Neural progenitor cell (in vitro differentiated cells): ENCODE data around the gene USP19. TPM values are rescaled to one million over a fixed set of nuclear protein-coding genes. Genes with fewer than 3 reads are reported as not detected.

Source experiments
- DNase-seq: peaks from one replicate; pipeline ENCODE4 v3.0.0-alpha.2; 2016; ENCODE audit warnings: low spot score
- H2AFZ ChIP-seq: fragments of 200-600 bp; sonication (generic); replicated peaks from 2 replicates; pipeline ENCODE4 v1.6.1; 2016; ENCODE audit warnings: antibody characterized with exemption
- H3F3A ChIP-seq: fragments of 200-600 bp; sonication (generic); 2 replicates; pipeline ENCODE4 v1.6.1; 2016; ENCODE audit warnings: antibody characterized with exemption, low read depth
- H3K27ac ChIP-seq: fragments of 200-600 bp; sonication (generic); 2 replicates; pipeline ENCODE4 v1.5.1; 2016; ENCODE audit warnings: mild to moderate bottlenecking
- H3K27me3 ChIP-seq: fragments of 200-600 bp; sonication (generic); 2 replicates; pipeline ENCODE4 v1.6.1; 2016; ENCODE audit warnings: mild to moderate bottlenecking, moderate library complexity
- H3K36me3 ChIP-seq: fragments of 200-600 bp; sonication (generic); 2 replicates; pipeline ENCODE4 v1.5.1; 2016
- H3K4me1 ChIP-seq: fragments of 200-600 bp; sonication (generic); 2 replicates; pipeline ENCODE4 v1.6.1; 2016; ENCODE audit warnings: mixed run types
- H3K4me2 ChIP-seq: fragments of 200-600 bp; sonication (generic); 2 replicates; pipeline ENCODE4 v1.6.1; 2016
- H3K4me3 ChIP-seq: fragments of 200-600 bp; sonication (generic); 2 replicates; pipeline ENCODE4 v1.5.1; 2016
- H3K79me2 ChIP-seq: fragments of 200-600 bp; sonication (generic); 2 replicates; pipeline ENCODE4 v1.6.1; 2016; ENCODE audit warnings: low read depth
- H3K9ac ChIP-seq: fragments of 200-600 bp; sonication (generic); 2 replicates; pipeline ENCODE4 v1.6.1; 2016
- H3K9me3 ChIP-seq: fragments of 200-600 bp; sonication (generic); 2 replicates; pipeline ENCODE4 v1.5.1; 2016; ENCODE audit warnings: low read depth
- H4K20me1 ChIP-seq: fragments of 200-600 bp; sonication (generic); 2 replicates; pipeline ENCODE4 v1.6.1; 2016; ENCODE audit warnings: low read depth
- H3K27ac Mint-ChIP-seq: 3 replicates; pipeline ENCODE4 v1.8.0; 2021; ENCODE audit warnings: mixed read lengths
- H3K27me3 Mint-ChIP-seq: 2 replicates; pipeline ENCODE4 v1.8.0; 2022; ENCODE audit warnings: low read depth, mild to moderate bottlenecking, inconsistent platforms, moderate library complexity, mixed read lengths; ENCODE audit not compliant: insufficient read depth
- H3K36me3 Mint-ChIP-seq: 3 replicates; pipeline ENCODE4 v1.8.0; 2021; ENCODE audit warnings: mixed read lengths
- H3K4me1 Mint-ChIP-seq: 3 replicates; pipeline ENCODE4 v1.8.0; 2021; ENCODE audit warnings: mixed read lengths
- H3K4me3 Mint-ChIP-seq: 3 replicates; pipeline ENCODE4 v1.8.0; 2021; ENCODE audit warnings: mild to moderate bottlenecking, moderate library complexity, mixed read lengths
- H3K9me3 Mint-ChIP-seq: 3 replicates; pipeline ENCODE4 v1.8.0; 2020; ENCODE audit warnings: mixed read lengths
- CTCF ChIP-seq: fragments of 200-600 bp; sonication (generic); IDR thresholded peaks from 2 replicates; pipeline ENCODE4 v1.5.1; 2017; ENCODE audit warnings: antibody characterized with exemption, mild to moderate bottlenecking
- EZH2 ChIP-seq: fragments of 200-600 bp; sonication (generic); IDR thresholded peaks from 2 replicates; pipeline ENCODE4 v1.6.1; 2017; ENCODE audit warnings: antibody characterized with exemption, mild to moderate bottlenecking, moderate library complexity
- EZH2phosphoT487 ChIP-seq: fragments of 200-600 bp; sonication (generic); IDR thresholded peaks from 2 replicates; pipeline ENCODE4 v1.6.1; 2017; ENCODE audit warnings: antibody characterized with exemption
- total RNA-seq: library from RNA; depleted of rRNA; stranded (reverse); fragments of >200 nt; gene quantifications from 2 replicates; pipeline ENCODE4 v1.2.3, GENCODE V29; 2015; ENCODE audit warnings: low replicate concordance

USP19 gene
- total RNA-seq, 1 donor from 2014 or later, result 36.0 TPM

- DNase-seq, result no peak
- Histone ChIP-seq H3K27me3 (no peaks in the 10 kb centered on the region), H3K79me2 (peaks cover 10% of the 10 kb centered on the region), H3K4me3 (no peak overlapping the region), H3K4me2 (no peak overlapping the region), H3K9me3 (no peaks in the 10 kb centered on the region), H4K20me1 (no peaks in the 10 kb centered on the region), H3F3A (peaks cover 20% of the 10 kb centered on the region), H3K27ac (no peak overlapping the region), H3K9ac (no peak overlapping the region), H2AFZ (no peak overlapping the region), H3K4me1 (no peaks in the 10 kb centered on the region), H3K36me3 (no peaks in the 10 kb centered on the region)
- no peak overlapping the region for H3K27ac Mint-ChIP-seq
- peaks cover 2% of the 10 kb centered on the region for H3K27me3 Mint-ChIP-seq
- H3K4me3 Mint-ChIP-seq, result no peak overlapping the region
- H3K4me1 Mint-ChIP-seq, result peaks cover 4% of the 10 kb centered on the region
- H3K9me3 Mint-ChIP-seq, result no peaks in the 10 kb centered on the region
- no peak for TF ChIP-seq EZH2
- TF ChIP-seq EZH2phosphoT487, result no peak
- no peak for TF ChIP-seq CTCF
- peaks cover 3% of the 10 kb centered on the region for H3K36me3 Mint-ChIP-seq
These were observed 3.6 kb upstream of the USP19 start for GRCh38 chr3:49124203-49124602.

- no peak overlapping the region for H3K4me3 ChIP-seq
- no peak overlapping the region for H3K27ac Mint-ChIP-seq
- H3K27me3 ChIP-seq, result no peaks in the 10 kb centered on the region
- no peaks in the 10 kb centered on the region for H3K4me1 ChIP-seq
- peaks cover 20% of the 10 kb centered on the region for H3F3A ChIP-seq
- H3K79me2 ChIP-seq, result peaks cover 16% of the 10 kb centered on the region
- no peaks in the 10 kb centered on the region for H3K9me3 Mint-ChIP-seq
- no peak overlapping the region for H3K27ac ChIP-seq
- H3K9me3 ChIP-seq, result no peaks in the 10 kb centered on the region
- no peak for DNase-seq
- H3K4me2 ChIP-seq, result no peak overlapping the region
- H3K27me3 Mint-ChIP-seq, result peaks cover 2% of the 10 kb centered on the region
- H3K4me1 Mint-ChIP-seq, result peaks cover 4% of the 10 kb centered on the region
- H3K4me3 Mint-ChIP-seq, result no peak overlapping the region
- H4K20me1 ChIP-seq, result no peaks in the 10 kb centered on the region
- no peak for TF ChIP-seq EZH2
- no peak for TF ChIP-seq CTCF
- TF ChIP-seq EZH2phosphoT487, result no peak
- no peaks in the 10 kb centered on the region for H3K36me3 ChIP-seq
- H2AFZ ChIP-seq, result no peak overlapping the region
- H3K36me3 Mint-ChIP-seq, result peaks cover 2% of the 10 kb centered on the region
- no peak overlapping the region for H3K9ac ChIP-seq
These were observed 3.1 kb upstream of the USP19 start for GRCh38 chr3:49123687-49124086.

GRCh38 chr3:49122886-49123545 is 2.4 kb upstream of the USP19 start:
- Histone ChIP-seq H3K4me1 (no peaks in the 10 kb centered on the region), H4K20me1 (no peaks in the 10 kb centered on the region), H3K27me3 (no peaks in the 10 kb centered on the region), H3F3A (peaks cover 20% of the 10 kb centered on the region), H2AFZ (no peak overlapping the region), H3K4me3 (no peak overlapping the region), H3K79me2 (peaks cover 18% of the 10 kb centered on the region), H3K9ac (no peak overlapping the region), H3K36me3 (no peaks in the 10 kb centered on the region), H3K9me3 (no peaks in the 10 kb centered on the region), H3K27ac (no peak overlapping the region), H3K4me2 (no peak overlapping the region)
- H3K27ac Mint-ChIP-seq, result no peak overlapping the region
- peaks cover 2% of the 10 kb centered on the region for H3K27me3 Mint-ChIP-seq
- H3K36me3 Mint-ChIP-seq, result peaks cover 2% of the 10 kb centered on the region
- H3K4me1 Mint-ChIP-seq, result peaks cover 4% of the 10 kb centered on the region
- H3K4me3 Mint-ChIP-seq, result no peak overlapping the region
- no peak for TF ChIP-seq EZH2phosphoT487
- TF ChIP-seq EZH2, result no peak
- no peak for TF ChIP-seq CTCF
- no peak for DNase-seq
- no peaks in the 10 kb centered on the region for H3K9me3 Mint-ChIP-seq
